ENCODE data around the gene ASB13.

The ASB13 gene

GRCh38 chr10:5645944-5646617, 20.3 kb downstream of the ASB13 start:
- DNase-seq, result no peak

DNA sequence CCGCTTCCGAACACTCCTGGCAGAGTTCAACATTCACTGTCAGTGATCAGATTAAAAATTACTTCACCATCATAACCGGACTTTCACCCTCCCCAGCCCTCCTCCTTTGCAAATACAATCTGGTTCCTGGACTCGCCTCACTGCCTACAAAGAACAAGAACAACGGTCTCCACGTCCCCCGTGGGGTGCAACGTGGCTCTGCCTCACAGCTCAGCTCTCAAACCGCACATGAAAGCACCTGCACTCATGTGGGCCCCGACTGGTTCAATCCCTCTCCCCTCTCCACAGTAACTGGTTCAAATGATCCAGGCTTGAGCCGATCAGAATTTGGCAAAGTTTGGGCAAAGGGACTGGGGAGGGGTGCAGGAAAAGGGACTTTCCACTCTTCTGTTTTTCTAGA, 21.0 kb downstream of the ASB13 start:
- DNase-seq, result no peak

DNA sequence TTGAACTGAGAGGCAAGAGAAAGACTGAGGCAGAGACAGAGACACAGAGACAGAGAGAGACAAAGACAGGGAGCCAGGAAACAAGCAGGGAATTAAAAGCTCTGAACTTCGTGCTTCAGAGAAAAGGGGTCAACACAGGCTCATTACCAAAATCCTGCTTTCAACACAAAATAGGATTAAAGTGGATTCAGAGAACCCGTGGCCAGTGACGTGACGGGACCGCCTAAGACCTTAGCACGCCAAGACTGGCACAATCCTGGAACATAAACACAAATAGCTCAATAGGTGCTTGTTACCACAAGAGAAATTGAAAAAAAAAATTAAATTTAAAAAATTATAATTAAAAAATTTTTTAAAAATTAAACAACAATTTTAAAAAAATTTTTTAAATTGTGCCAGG, 21.5 kb downstream of the ASB13 start:
- no peak for DNase-seq

GRCh38 chr10:5643346-5644067, 22.9 kb downstream of the ASB13 start:
- DNase-seq, result no peak

GRCh38 chr10:5641501-5641900, 24.9 kb downstream of the ASB13 start:
- no peak for DNase-seq

GRCh38 chr10:5640501-5640900, 25.9 kb downstream of the ASB13 start:
- no peak for DNase-seq

DNA sequence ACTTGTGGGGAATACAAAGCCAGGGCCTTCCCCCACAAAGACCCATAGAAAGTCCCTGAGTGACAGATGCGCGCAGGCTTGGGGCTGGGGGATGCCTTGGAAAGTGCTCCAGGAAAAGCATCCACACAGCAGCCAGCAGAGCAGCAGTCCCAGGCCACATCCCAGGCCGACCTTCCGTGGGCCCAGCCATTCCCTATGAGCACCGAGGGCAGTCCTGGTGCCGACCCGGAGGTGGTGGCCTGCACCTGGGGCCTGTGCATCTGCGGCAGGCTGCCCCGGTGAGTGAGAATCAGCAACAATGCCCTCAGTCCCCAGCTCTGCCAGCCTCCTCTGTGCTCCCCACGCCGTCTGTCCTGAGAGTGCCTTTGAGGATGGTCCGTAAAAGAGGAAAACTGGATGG, 26.4 kb downstream of the ASB13 start:
- no peak for DNase-seq

DNA sequence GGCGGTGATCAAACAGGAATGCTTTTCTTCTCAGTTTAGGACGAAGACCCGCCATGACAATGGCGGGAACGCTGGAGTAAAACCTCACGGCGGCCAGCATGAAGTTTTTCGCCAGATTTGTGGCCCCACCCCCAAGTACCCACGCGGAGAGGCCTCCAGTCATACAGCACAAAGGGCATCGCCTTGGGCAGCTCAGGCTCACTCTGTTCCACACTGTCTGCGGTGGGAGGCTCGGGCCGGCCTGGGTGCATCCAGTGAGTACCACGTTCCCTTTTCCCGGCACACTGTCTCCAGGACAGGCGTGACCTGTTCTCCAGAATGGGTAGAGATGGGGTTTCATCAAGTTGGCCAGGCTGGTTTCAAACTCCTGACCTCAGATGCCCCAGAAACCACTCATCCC, 27.3 kb downstream of the ASB13 start:
- DNase-seq, result no peak

GRCh38 chr10:5638494-5638893, 27.9 kb downstream of the ASB13 start:
- DNase-seq, result no peak

DNA sequence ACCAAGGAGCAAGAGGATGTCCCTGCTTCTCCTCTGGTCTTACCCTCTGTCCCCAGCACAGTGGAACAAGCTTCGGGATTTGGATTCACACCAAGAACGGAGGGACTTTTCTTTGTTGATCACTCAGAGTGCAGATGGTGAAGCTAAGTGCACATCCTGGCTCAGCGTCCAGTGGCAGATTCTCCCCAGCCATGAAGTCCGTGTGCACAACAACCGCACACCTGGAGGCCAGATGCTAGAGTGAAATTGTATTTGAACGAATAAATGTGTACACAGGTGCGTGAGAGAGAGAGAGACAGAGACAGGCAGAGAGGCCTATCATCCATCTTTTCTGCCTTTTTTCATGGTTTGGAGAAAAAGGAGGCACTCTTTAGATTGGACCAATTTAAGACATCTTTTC, 31.5 kb downstream of the ASB13 start:
- no peak for DNase-seq

GRCh38 chr10:5633166-5633749, 33.1 kb downstream of the ASB13 start:
- no peak for DNase-seq

DNA sequence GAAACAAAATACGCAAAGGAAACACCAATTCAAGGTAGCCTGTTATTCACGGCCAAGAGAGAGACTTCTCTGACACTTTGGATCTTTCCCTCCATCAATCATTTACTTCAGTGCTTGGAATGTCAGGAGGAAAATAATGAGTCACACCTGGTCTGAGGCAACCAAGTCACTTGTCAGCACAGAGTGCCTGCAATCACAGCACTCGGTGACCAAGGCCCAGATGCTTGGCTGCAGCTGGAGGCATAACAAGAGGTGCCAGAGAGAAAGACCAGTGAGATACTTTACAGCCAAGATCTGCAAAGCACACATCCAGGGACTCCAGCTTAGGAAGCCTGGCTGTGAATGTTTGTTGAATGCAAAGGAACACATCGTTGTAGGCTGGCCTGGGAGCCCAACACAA, 33.9 kb downstream of the ASB13 start:
- DNase-seq, result no peak

DNA sequence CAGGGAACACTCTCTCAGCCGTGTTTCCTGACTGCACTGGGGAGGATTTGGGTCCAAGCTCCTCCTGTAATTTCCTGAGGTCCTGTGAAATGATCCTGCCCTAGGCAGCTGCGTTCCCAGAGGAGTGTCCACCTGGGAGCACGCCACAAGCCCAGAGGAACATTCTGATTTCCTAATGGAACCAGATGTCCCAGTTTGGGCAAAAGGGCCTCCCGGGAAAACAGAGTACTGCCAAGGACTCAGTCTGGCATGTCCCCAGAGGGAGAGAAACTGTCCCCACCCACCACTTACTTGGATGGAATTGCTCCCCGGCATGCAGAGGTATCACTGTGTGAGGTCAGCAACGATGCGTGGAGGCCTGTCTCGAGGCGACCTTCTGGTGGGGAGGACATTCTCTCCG, 34.5 kb downstream of the ASB13 start:
- DNase-seq, result no peak

DNA sequence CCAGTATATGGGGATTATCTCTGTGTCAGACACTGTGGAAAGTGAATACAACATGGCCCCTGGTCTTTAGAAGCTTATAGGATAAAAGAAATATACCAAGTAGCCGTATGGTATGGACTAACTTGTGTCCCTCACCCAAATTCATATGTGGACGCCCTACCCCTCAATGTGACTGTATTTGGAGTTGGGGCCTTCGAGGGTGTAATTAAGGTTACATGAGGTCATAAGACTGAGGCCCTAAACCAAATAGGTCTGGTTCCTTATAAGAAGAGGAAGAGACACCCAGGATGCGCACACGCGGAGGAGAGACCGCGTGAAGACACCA, 36.3 kb downstream of the ASB13 start:
- DNase-seq, result no peak

GRCh38 chr10:5629303-5630111, 36.9 kb downstream of the ASB13 start:
- peak; percentile 48 to 86 (median 66) for DNase-seq

DNA sequence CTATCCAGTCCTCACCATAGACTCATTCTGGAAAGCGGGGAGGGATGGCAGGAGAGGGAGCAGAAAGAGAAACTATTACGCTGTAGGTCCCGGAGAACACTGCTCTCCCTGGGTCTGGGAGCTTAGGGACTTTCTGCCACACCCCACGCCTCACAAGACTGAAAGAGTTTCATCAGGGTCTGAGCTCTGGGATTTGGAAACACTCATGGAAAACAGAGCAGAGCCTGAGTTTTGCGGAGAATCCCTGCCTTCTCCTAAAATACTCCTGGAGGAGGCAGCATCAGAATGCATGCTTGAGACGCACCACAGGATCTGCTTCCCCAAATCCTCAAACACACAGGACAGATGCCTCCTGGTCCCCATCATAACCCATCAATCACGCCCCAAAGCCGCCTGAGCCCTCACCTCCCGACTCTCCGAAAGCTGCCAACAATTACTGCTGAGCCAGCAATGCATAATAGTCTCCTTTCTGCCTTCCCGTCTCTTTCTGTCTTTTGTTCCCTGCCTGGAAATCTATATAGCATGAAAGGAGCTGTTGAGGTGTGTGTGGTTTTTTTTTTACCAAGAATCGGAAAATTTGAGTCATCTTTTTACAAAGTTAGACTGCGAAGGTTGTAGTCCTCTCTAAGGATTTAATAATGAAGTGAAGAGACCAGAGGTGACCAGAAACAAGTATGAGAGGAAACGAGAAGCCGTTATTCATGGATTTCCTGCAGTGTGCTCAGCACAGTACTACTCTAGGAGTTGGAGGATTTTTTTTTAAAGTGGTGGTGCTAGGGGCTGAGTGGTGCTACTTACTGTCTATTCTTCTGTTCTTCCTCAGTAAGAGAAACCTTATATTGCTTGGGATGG, 37.7 kb downstream of the ASB13 start:
- DNase-seq, result no peak

DNA sequence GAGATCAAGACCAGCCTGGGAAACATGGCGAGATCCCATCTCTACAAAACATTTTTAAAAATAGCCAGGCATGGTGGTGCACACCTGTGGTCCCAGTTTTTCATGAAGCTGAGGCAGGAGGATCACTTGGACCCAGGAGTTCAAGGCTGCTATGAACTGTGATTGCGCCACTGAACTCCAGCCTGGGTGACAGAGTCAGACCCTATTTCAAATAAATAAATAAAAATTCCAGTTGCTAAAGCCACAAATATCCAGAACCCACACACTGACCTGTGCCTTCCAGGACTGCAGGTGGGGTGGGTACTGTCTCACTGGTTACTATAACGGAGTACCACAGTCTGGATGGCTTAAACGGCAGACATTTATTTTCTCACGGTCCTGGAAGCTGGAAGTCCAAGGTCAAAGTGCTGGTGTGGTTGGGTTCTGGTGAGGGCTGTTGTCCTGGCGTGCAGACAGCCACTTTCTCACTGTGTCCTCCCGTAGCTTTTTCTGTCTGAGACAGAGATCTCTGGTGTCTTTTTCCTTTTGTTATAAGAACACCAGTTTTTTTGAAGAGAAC, 38.8 kb downstream of the ASB13 start:
- no peak for DNase-seq

GRCh38 chr10:5625992-5626777, 40.2 kb downstream of the ASB13 start:
- no peak for DNase-seq

DNA sequence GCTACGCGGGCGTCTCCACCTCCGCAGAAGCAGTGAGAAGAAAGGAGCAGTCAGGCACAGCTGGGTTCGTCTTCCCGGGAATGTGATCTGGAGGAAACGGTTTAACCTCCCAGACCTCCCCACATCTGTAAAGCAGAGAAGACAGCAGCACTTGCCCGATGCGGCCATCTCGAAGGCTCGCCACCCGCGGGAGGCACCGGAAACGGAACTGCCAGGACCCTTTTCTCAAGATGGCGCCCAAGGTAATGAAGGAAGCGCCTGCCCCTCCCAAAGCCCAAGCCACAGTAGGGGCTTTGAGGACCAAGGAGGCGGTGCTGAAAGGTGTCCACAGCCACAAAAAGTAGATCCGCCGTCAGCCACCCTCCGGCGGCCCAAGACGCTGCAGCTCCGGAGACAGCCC, 41.7 kb downstream of the ASB13 start:
- no peak for DNase-seq

DNA sequence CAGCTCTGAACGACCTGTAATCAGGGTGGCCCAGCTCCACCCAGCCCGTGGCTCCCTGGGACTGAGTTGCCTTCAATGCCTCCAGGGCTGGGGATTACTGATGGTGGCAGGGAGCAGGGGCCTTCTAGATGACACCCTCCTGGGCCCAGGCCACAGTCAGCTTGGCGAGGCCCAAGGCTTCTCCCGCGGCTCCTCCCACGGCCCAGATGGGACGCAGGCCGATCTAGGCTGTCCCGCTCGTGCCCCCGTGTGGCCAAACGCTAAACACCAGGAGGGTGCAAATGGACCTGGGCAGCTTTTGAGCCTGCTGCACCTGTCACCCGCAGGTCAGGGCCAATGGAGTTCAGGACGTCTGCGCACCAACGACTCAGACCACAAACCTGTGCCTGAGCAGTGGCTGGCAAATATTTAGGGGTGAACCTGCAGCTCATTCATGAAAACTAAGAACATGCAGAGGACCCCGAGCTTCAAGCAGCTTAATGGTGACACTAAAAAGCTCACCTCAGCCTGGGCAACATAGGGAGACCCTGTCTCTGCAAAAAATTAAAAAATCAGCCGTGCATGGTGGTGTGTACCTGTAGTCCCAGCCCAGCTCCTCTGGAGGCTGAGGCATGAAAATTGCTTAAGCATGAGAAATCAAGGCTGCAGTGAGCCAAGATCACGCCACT, 43.2 kb downstream of the ASB13 start:
- peak; percentile 58 to 76 (median 60) for DNase-seq
